VCaP (cell line): Measurements from ENCODE around the gene TFPI.

Experiments
- H3K27ac ChIP-seq: fragments of 450-650 bp; 2 replicates; pipeline ENCODE4 v1.5.1; 2017
- TF ChIP-seq, protein P1 (sequence below): fragments of 450-650 bp; conservative IDR thresholded peaks from 2 replicates; pipeline ENCODE4 v1.5.1; 2017; ENCODE audit warnings: mild to moderate bottlenecking, moderate library complexity

The TFPI gene

DNA sequence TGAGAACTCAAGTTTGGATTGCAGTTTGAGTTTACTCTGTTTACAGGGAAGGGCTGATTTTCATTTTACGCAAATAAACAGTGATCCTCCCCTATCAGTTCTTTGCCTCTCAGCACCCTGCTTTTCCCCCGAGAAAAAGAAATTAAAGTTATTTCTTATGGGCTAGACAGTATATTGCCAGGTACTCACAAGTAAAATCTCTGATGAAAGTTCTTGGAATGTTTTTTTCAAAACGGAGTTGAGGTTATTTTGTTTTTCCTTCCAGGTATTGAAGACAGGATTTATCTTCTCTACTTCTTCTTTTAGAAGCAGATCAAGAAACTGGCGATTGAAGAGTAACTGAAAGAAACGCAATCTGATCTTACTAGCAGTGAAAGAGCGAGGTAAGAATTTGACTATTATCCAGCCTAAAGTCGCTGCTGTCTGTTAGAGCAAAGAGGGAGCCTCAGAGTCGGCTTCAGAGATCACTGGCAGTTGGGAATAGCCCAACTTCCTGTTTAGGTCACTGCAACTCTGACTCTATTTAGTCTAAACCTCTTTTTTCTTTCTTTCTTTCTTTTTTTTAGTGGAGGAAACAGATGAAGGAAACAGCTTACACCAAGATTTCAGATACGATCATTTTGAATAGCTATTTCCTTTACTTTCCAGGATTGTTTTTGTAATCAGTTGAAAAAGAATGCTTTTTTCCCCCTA, at the start of gene TFPI:
TFPI (minus strand) TSS at position 425 of the 693 bp plus-strand sequence. CDS start 50,667 bp downstream, outside the sequence.
- TF ChIP-seq, protein P1, sequence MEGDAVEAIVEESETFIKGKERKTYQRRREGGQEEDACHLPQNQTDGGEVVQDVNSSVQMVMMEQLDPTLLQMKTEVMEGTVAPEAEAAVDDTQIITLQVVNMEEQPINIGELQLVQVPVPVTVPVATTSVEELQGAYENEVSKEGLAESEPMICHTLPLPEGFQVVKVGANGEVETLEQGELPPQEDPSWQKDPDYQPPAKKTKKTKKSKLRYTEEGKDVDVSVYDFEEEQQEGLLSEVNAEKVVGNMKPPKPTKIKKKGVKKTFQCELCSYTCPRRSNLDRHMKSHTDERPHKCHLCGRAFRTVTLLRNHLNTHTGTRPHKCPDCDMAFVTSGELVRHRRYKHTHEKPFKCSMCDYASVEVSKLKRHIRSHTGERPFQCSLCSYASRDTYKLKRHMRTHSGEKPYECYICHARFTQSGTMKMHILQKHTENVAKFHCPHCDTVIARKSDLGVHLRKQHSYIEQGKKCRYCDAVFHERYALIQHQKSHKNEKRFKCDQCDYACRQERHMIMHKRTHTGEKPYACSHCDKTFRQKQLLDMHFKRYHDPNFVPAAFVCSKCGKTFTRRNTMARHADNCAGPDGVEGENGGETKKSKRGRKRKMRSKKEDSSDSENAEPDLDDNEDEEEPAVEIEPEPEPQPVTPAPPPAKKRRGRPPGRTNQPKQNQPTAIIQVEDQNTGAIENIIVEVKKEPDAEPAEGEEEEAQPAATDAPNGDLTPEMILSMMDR: no peak
- peak within 1 kb of the TSS; percentile 48 for H3K27ac ChIP-seq

DNA sequence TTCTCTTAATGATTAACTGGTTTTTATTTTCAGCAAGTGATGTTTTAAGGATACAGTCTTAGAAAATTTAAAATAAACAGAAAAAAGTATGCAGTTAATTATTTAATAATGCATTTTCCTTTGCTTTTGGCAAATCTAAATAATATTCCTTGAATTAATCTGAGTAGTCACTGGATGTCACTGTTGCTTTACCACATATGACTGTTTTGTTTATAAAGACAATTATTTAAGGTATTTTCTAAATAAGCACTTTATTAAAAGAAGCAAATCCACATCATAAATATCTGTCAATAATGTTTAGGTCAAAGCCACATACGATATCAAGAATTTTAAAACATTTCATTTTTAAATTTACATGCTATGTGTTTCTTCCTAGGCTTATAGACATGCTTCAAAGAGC, 40.6 kb upstream of the TFPI start:
- no peak overlapping the region for H3K27ac ChIP-seq
- TF ChIP-seq, protein P1: peak; percentile 74

DNA sequence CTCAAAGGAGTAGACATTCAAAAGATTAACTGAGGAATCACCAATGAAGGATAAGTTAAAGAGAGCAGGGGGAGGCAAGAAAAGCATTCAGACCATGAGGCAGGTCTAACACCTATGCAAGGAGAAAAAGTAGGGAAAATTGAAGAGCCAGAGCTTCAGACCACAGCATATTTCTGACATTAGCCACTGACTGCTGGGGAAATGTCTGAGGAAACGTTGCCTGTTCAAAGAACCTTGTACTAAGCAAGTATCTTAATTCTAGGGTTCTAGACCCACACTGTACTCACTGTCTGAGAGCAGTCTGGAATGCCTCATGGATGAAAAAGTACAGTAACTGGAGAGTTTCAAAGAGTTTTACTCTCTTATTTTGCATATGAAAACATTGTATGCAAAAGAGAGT, 39.5 kb upstream of the TFPI start:
- TF ChIP-seq, protein P1: no peak
- no peak overlapping the region for H3K27ac ChIP-seq

DNA sequence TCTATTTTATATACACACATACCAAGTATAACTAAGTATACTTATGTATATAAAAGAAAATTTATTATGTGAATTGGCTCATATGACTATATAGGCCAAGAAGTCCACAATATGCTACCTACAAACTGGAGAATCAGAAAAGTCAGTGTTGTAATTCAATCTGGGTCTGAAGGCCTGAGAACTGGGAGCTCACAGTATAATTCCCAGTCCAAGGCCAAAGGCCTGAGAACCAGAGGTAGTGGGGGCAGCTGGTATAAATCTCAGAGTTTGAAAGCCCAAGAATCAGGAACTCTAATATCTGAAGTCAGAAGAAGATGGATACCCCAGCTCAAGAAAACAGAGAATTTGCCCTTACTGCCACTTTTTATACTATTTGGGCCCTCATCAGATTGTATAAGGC, 38.9 kb upstream of the TFPI start:
- TF ChIP-seq, protein P1: no peak
- H3K27ac ChIP-seq: no peak overlapping the region

DNA sequence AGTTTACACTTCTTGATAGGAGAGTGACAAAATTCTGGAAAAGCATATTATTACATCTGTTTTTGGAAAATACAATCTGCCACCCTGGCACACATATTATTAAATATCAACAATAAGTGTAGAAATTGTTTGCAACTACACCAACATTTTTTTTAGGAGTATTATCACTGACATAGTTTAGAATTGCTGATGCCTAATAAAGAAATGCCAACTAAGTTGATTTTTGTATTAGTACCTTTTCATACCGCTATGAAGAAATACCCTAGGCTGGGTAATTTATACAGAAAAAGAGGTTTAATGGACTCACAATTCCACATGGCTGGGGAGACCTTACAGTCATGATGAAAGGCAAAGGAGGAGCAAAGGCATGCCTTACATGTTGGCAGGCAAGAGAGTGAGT, 35.9 kb upstream of the TFPI start:
- TF ChIP-seq, protein P1: no peak
- H3K27ac ChIP-seq: no peak overlapping the region

DNA sequence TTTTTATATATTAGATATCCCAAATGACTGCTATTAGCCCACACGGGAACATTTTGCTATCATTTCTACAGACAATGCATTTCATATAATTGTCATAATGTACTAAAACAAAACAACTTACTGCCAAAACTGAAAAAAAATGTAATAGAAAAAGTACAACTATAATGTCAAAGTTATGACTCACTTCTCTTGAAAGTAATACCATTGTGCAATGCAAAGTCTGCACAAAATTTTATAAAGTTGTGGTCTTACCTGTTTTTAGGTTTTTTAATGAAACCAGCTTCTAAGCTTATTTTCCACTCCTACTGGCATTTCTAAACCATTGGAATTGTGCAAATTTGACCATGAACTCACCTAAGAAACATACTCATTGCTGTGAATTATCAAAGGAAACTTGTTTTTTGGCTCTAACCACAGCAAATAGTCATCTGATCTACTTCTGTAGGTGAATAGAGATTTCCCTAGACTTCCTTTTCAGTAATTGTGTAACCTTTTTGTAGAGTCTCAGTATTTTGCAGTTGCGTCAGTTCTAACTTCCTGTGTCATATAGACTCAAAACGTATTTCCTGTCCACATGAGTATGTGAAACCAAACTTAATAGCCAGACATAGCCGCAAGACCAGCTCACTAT, 31.9 kb upstream of the TFPI start:
- TF ChIP-seq, protein P1: no peak
- H3K27ac ChIP-seq: no peak overlapping the region

DNA sequence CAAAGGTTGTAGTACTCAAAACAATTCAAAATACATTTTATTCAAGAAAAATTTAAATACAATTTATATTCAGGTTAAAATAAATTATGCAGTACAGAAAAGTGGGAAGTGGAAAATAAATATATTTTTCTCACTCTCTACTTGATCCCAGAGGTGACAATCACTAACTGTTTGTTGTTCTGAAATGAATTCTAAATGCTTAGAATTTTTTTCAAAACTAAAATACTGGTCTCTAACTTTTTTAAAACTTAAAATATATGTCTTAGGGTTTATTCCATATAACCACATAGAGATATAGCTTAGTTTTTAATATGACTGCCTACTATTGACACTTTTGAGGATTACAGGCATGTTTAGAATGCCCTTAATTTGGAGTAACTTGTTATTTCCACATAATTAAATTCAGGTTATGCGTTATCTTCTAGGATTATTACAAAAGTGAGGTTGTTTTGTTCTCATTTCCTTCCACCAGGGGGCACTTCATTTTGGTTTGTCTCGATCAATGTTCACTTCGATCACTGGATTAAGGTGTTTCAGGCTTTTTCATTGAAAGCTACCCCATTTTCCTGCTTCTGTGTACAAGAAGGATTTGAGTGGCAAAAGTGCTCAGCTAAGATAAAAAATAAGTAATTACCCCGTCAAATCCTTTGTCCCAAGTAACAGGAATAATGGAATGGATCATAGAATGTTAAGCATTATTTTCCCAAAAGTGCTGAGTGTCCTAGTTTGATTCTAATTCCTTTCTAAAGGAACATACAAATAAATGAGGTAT, 27.1 kb upstream of the TFPI start:
- TF ChIP-seq, protein P1: peak; percentile 70
- no peak overlapping the region; the same call in 1 of the 2 replicates for H3K27ac ChIP-seq
